Umbilical cord (tissue), 2 donors: ENCODE results near the gene DISC1. TPM values are rescaled to one million over a fixed set of nuclear protein-coding genes. Genes with fewer than 3 reads are reported as not detected.

Experiments used
- DNase-seq: peaks from one replicate; pipeline ENCODE4 v3.0.0-alpha.2; 2015; ENCODE audit warnings: low spot score
- total RNA-seq: library from RNA; depleted of rRNA; stranded (reverse); fragments of >200 nt; gene quantifications from one replicate; pipeline ENCODE4 v1.2.3, GENCODE V29; 2014; ENCODE audit warnings: low replicate concordance; ENCODE audit not compliant: insufficient read depth

DISC1 gene
- total RNA-seq, 1 donor from 2014 or later, result 17.3 TPM

- DNase-seq, result no peak
These were observed 183.8 kb downstream of the DISC1 start for GRCh38 chr1:231810415-231810814.

- no peak for DNase-seq
These were observed 187.4 kb downstream of the DISC1 start for GRCh38 chr1:231814021-231814420.

- no peak for DNase-seq
These were observed 187.9 kb downstream of the DISC1 start for GRCh38 chr1:231814521-231814920.

GRCh38 chr1:231817801-231818200, 191.2 kb downstream of the DISC1 start:
- no peak for DNase-seq

- no peak for DNase-seq
These were observed 191.7 kb downstream of the DISC1 start for GRCh38 chr1:231818337-231818736.

GRCh38 chr1:231821281-231821680, 194.7 kb downstream of the DISC1 start:
- no peak for DNase-seq

GRCh38 chr1:231822041-231822440, 195.5 kb downstream of the DISC1 start:
- DNase-seq, result no peak

- DNase-seq, result no peak
These were observed 200.0 kb downstream of the DISC1 start for GRCh38 chr1:231826566-231826965.

GRCh38 chr1:231827337-231828105, 200.9 kb downstream of the DISC1 start:
- DNase-seq, result peak; percentile 8

- peak; percentile 81 for DNase-seq
These were observed 201.8 kb downstream of the DISC1 start for GRCh38 chr1:231828182-231828920.

- DNase-seq, result no peak
These were observed 202.7 kb downstream of the DISC1 start for GRCh38 chr1:231829332-231829731.

- DNase-seq, result no peak
These were observed 209.8 kb downstream of the DISC1 start for GRCh38 chr1:231836227-231836893.

GRCh38 chr1:231838521-231838920, 211.9 kb downstream of the DISC1 start:
- DNase-seq, result no peak

GRCh38 chr1:231839999-231840398, 213.4 kb downstream of the DISC1 start:
- DNase-seq, result no peak

- DNase-seq, result no peak
These were observed 215.2 kb downstream of the DISC1 start for GRCh38 chr1:231841616-231842344.

GRCh38 chr1:231842441-231842840, 215.9 kb downstream of the DISC1 start:
- DNase-seq, result no peak

GRCh38 chr1:231844986-231845502, 218.5 kb downstream of the DISC1 start:
- no peak for DNase-seq

- DNase-seq, result no peak
These were observed 221.2 kb downstream of the DISC1 start for GRCh38 chr1:231847612-231848397.

- DNase-seq, result no peak
These were observed 223.4 kb downstream of the DISC1 start for GRCh38 chr1:231849981-231850380.

GRCh38 chr1:231850786-231851185, 224.2 kb downstream of the DISC1 start:
- DNase-seq, result no peak
